H1 (cell line): Measurements from ENCODE around the gene NDEL1. TPM values are rescaled to one million over a fixed set of nuclear protein-coding genes. Genes with fewer than 3 reads are reported as not detected.

ENCODE experiments used
- CTCF ChIA-PET: fragments of 300-600 bp; sonication (Branson Sonifier 250); formaldehyde crosslinking; loops from one replicate; lab custom pipeline; 2021; ENCODE audit not compliant: partially characterized antibody; lab: Charles Lee
- POLR2A ChIA-PET: fragments of 300-600 bp; sonication (Branson Sonifier 250); formaldehyde crosslinking; loops from one replicate; lab custom pipeline; 2021; ENCODE audit warnings: inconsistent platforms; ENCODE audit not compliant: partially characterized antibody; lab: Charles Lee
- DNase-seq, 2 experiments: peaks; one replicate each; pipeline versions ENCODE4 v3.0.0 to v3.0.0-alpha.2; 2010 to 2022; ENCODE audit warnings: low spot score in 2 of 2, low read depth in 1 of 2, mixed read lengths in 1 of 2
- FAIRE-seq: peaks from 2 replicates; lab custom pipeline; 2011; peaks lifted over from hg19 to GRCh38; lab: Jason Lieb, UNC
- H2AFZ ChIP-seq: 2 replicates; pipeline ENCODE4 v1.8.1; 2012; ENCODE audit warnings: low read length, inconsistent platforms
- H2AK5ac ChIP-seq: 2 replicates; pipeline ENCODE4 v1.6.1; 2013; ENCODE audit warnings: low read depth, low read length
- H2BK120ac ChIP-seq: replicated peaks from 2 replicates; pipeline ENCODE3; 2013; ENCODE audit warnings: low read depth, low read length, inconsistent platforms
- H2BK12ac ChIP-seq: 2 replicates; pipeline ENCODE4 v1.6.1; 2013; ENCODE audit warnings: low read depth, low read length
- H2BK15ac ChIP-seq: 2 replicates; pipeline ENCODE4 v1.6.1; 2013; ENCODE audit warnings: low read length
- H2BK20ac ChIP-seq: 2 replicates; pipeline ENCODE4 v1.6.1; 2013; ENCODE audit warnings: low read length
- H2BK5ac ChIP-seq: 2 replicates; pipeline ENCODE4 v1.6.1; 2013; ENCODE audit warnings: low read depth, low read length
- H3K14ac ChIP-seq: 2 replicates; pipeline ENCODE4 v1.6.1; 2013; ENCODE audit warnings: inconsistent platforms; ENCODE audit not compliant: insufficient read length
- H3K18ac ChIP-seq: 2 replicates; pipeline ENCODE4 v1.6.1; 2013; ENCODE audit warnings: low read length; ENCODE audit errors: extremely low read depth
- H3K23ac ChIP-seq: 2 replicates; pipeline ENCODE4 v1.6.1; 2013; ENCODE audit warnings: inconsistent platforms; ENCODE audit not compliant: insufficient read length
- H3K23me2 ChIP-seq: 2 replicates; pipeline ENCODE4 v1.6.1; 2013; ENCODE audit warnings: low read depth, low read length
- H3K27ac ChIP-seq: 2 replicates; pipeline ENCODE4 v1.6.1; 2011; ENCODE audit warnings: low read depth, low read length, inconsistent platforms
- H3K27me3 ChIP-seq, 4 experiments: replicated peaks in 1 of 4; 1 replicate in 1 of 4; 2 replicates in 3 of 4; pipeline versions ENCODE4 v1.6.1 to v1.8.1; 2011 to 2013; ENCODE audit warnings: low read length in 3 of 4, mild to moderate bottlenecking in 3 of 4, inconsistent platforms in 2 of 4, mixed read lengths in 2 of 4, moderate library complexity in 1 of 4; ENCODE audit not compliant: control insufficient read depth in 3 of 4, insufficient read depth in 3 of 4; ENCODE audit errors: extremely low read depth in 1 of 4
- H3K36me3 ChIP-seq, 4 experiments: 2 replicates each; pipeline versions ENCODE4 v1.6.1 to v1.8.1; 2011 to 2013; ENCODE audit warnings: mild to moderate bottlenecking in 4 of 4, low read length in 3 of 4, moderate library complexity in 2 of 4, control low read depth in 1 of 4, inconsistent platforms in 1 of 4; ENCODE audit not compliant: insufficient read depth in 4 of 4, control insufficient read depth in 2 of 4
- H3K4ac ChIP-seq: replicated peaks from 2 replicates; pipeline ENCODE3; 2013; ENCODE audit warnings: low read length, low read depth, mixed read lengths, inconsistent platforms; ENCODE audit not compliant: insufficient read length
- H3K4me1 ChIP-seq, 4 experiments: replicated peaks in 1 of 4; 1 replicate in 1 of 4; 2 replicates in 3 of 4; pipeline versions ENCODE4 v1.6.1 to v1.8.1; 2011 to 2013; ENCODE audit warnings: low read length in 3 of 4, inconsistent platforms in 2 of 4, mixed read lengths in 1 of 4; ENCODE audit not compliant: insufficient read depth in 4 of 4, control insufficient read depth in 3 of 4
- H3K4me2 ChIP-seq, 2 experiments: 2 replicates each; pipeline versions ENCODE4 v1.6.1 to v1.8.1; 2011 to 2013; ENCODE audit warnings: low read depth in 2 of 2, low read length in 2 of 2, control low read depth in 1 of 2, inconsistent platforms in 1 of 2, mild to moderate bottlenecking in 1 of 2; ENCODE audit not compliant: insufficient read depth in 1 of 2
- H3K4me3 ChIP-seq, 4 experiments: fragments of 200-600, 300-600 bp in 1 of 4; sonication (generic), shearing (Covaris generic), sonication (Bioruptor Twin) in 1 of 4; 2 replicates each; pipeline versions ENCODE4 v1.5.1 to v1.8.1; 2011 to 2016; ENCODE audit warnings: low read length in 4 of 4, low read depth in 3 of 4, control low read depth in 2 of 4, inconsistent platforms in 2 of 4, mild to moderate bottlenecking in 2 of 4, mixed read lengths in 1 of 4, moderate library complexity in 1 of 4; ENCODE audit not compliant: insufficient read depth in 2 of 4; ENCODE audit errors: extremely low read depth in 1 of 4
- H3K56ac ChIP-seq: replicated peaks from 2 replicates; pipeline ENCODE3; 2013; ENCODE audit warnings: low read depth, mild to moderate bottlenecking, mixed read lengths, low read length, inconsistent platforms; ENCODE audit not compliant: insufficient read length
- H3K79me1 ChIP-seq: 2 replicates; pipeline ENCODE4 v1.6.1; 2013; ENCODE audit warnings: low read depth, low read length, control low read depth
- H3K79me2 ChIP-seq, 2 experiments: 2 replicates each; pipeline versions ENCODE4 v1.6.1 to v1.8.1; 2012 to 2013; ENCODE audit warnings: low read length in 2 of 2, mild to moderate bottlenecking in 2 of 2, inconsistent platforms in 1 of 2; ENCODE audit not compliant: insufficient read depth in 2 of 2, control insufficient read depth in 1 of 2
- H3K9ac ChIP-seq, 4 experiments: replicated peaks in 1 of 4; 1 replicate in 1 of 4; 2 replicates in 3 of 4; pipeline versions ENCODE4 v1.6.1 to v1.8.1; 2011 to 2013; ENCODE audit warnings: low read depth in 3 of 4, low read length in 3 of 4, control low read depth in 2 of 4, mild to moderate bottlenecking in 2 of 4, moderate library complexity in 2 of 4, inconsistent platforms in 1 of 4; ENCODE audit errors: extremely low read depth in 1 of 4
- H3K9me3 ChIP-seq, 2 experiments: 2 replicates each; pipeline versions ENCODE4 v1.6.1 to v1.8.1; 2012 to 2013; ENCODE audit warnings: mild to moderate bottlenecking in 2 of 2, moderate library complexity in 2 of 2, control low read depth in 1 of 2, inconsistent platforms in 1 of 2, low read depth in 1 of 2, low read length in 1 of 2, mixed read lengths in 1 of 2; ENCODE audit not compliant: insufficient read depth in 2 of 2
- H4K20me1 ChIP-seq, 2 experiments: replicated peaks in 1 of 2; 2 replicates each; pipeline versions ENCODE3 to v1.8.1; 2011 to 2013; ENCODE audit warnings: inconsistent platforms in 2 of 2, low read length in 2 of 2, mild to moderate bottlenecking in 1 of 2; ENCODE audit not compliant: insufficient read depth in 2 of 2, control insufficient read depth in 1 of 2
- H4K5ac ChIP-seq: 2 replicates; pipeline ENCODE4 v1.6.1; 2013; ENCODE audit warnings: low read length, low read depth, mixed read lengths, inconsistent platforms; ENCODE audit not compliant: insufficient read length
- H4K8ac ChIP-seq: 2 replicates; pipeline ENCODE4 v1.8.0; 2013; ENCODE audit warnings: mild to moderate bottlenecking, moderate library complexity, low read length, inconsistent platforms; ENCODE audit not compliant: insufficient read depth; ENCODE audit errors: extremely low read depth
- H4K91ac ChIP-seq: replicated peaks from 2 replicates; pipeline ENCODE3; 2013; ENCODE audit warnings: low read length, mixed read lengths, inconsistent platforms; ENCODE audit not compliant: insufficient read length
- BCL11A ChIP-seq, 2 experiments: IDR thresholded peaks; one replicate each; pipeline ENCODE4 v1.6.1; 2011; ENCODE audit warnings: low read depth in 2 of 2, low read length in 2 of 2, mild to moderate bottlenecking in 2 of 2
- CBX8 ChIP-seq: fragments of 300-800, 300-1000 bp; sonication (generic); IDR thresholded peaks from 2 replicates; pipeline ENCODE4 v1.7.1; 2016; ENCODE audit warnings: low read depth, low read length, borderline replicate concordance
- CHD2 ChIP-seq: IDR thresholded peaks from 2 replicates; pipeline ENCODE4 v1.6.1; 2012; ENCODE audit warnings: low read length, improper control_type of control experiment
- E2F6 ChIP-seq: IDR thresholded peaks from 2 replicates; pipeline ENCODE4 v1.6.1; 2012; ENCODE audit warnings: inconsistent platforms
- KDM1A ChIP-seq: fragments of 200-600, 300-600 bp; sonication (generic); IDR thresholded peaks from 2 replicates; pipeline ENCODE4 v1.7.1; 2016; ENCODE audit warnings: mild to moderate bottlenecking, low read length, borderline replicate concordance
- MAFK ChIP-seq: IDR thresholded peaks from 2 replicates; pipeline ENCODE4 v1.6.1; 2012; ENCODE audit warnings: low read depth, mild to moderate bottlenecking, improper control_type of control experiment, low read length
- NRF1 ChIP-seq: IDR thresholded peaks from 2 replicates; pipeline ENCODE4 v1.6.1; 2011; ENCODE audit warnings: mild to moderate bottlenecking, low read depth, low read length, improper control_type of control experiment
- PHF8 ChIP-seq: fragments of 200-600 bp; sonication (generic); conservative IDR thresholded peaks from 2 replicates; pipeline ENCODE4 v1.7.1; 2012; ENCODE audit warnings: low read depth, mild to moderate bottlenecking, inconsistent platforms, low read length, moderate library complexity
- POLR2A ChIP-seq, 2 experiments: IDR thresholded peaks; 1 replicate in 1 of 2; 2 replicates in 1 of 2; pipeline ENCODE4 v1.6.1; 2011; ENCODE audit warnings: low read depth in 2 of 2, low read length in 2 of 2, mild to moderate bottlenecking in 2 of 2; ENCODE audit errors: control extremely low read depth in 1 of 2
- RAD21 ChIP-seq, 2 experiments: IDR thresholded peaks in 1 of 2; conservative IDR thresholded peaks in 1 of 2; 2 replicates each; pipeline ENCODE4 v1.6.1; 2011; ENCODE audit warnings: low read depth in 2 of 2, low read length in 2 of 2, improper control_type of control experiment in 1 of 2, inconsistent platforms in 1 of 2, mild to moderate bottlenecking in 1 of 2, moderate library complexity in 1 of 2
- SAP30 ChIP-seq: fragments of 300-600 bp; sonication (generic); IDR thresholded peaks from 2 replicates; pipeline ENCODE4 v1.7.1; 2012; ENCODE audit warnings: low read length, moderate library complexity, mild to moderate bottlenecking, inconsistent platforms; ENCODE audit not compliant: insufficient read depth, insufficient replicate concordance
- SP4 ChIP-seq: IDR thresholded peaks from 2 replicates; pipeline ENCODE4 v1.6.1; 2012; ENCODE audit warnings: low read length, inconsistent platforms
- TAF7 ChIP-seq: optimal IDR thresholded peaks from 2 replicates; pipeline ENCODE3; 2011; ENCODE audit warnings: low read depth, mild to moderate bottlenecking, inconsistent platforms, low read length, moderate library complexity, borderline replicate concordance
- TCF12 ChIP-seq: IDR thresholded peaks from 2 replicates; pipeline ENCODE4 v1.6.1; 2011; ENCODE audit warnings: low read depth, mild to moderate bottlenecking, low read length
- WGBS, 2 experiments: shearing (Covaris generic) in 1 of 2; methylation state at CpG; one replicate each; pipeline versions ENCODE4 v1.1.6 to v1.1.7; 2013 to 2015; ENCODE audit warnings: low lambda C conversion rate in 2 of 2, mixed read lengths in 2 of 2, inconsistent platforms in 1 of 2, low coverage in 1 of 2, missing lambda C conversion rate in 1 of 2; ENCODE audit not compliant: insufficient replicate concordance in 2 of 2, insufficient coverage in 1 of 2, insufficient read length in 1 of 2; ENCODE audit errors: extremely low coverage in 1 of 2, missing lambda C conversion rate in 1 of 2; 5-methylcytosine and 5-hydroxymethylcytosine counted together
- polyA plus RNA-seq, 7 experiments: library from polyadenylated mRNA; depleted of rRNA in 3 of 7; stranded (reverse) in 5 of 7; unstranded in 2 of 7; fragments of >200 nt in 5 of 7; fragments of 200-250 nt in 2 of 7; gene quantifications; 1 replicate in 5 of 7; 2 replicates in 1 of 7; 4 replicates in 1 of 7; pipeline versions ENCODE4 v1.2.1 to v1.2.3, GENCODE V29; 2011 to 2013; ENCODE audit warnings: missing spikeins in 2 of 7, mixed read lengths in 2 of 7
- total RNA-seq: library from RNA; stranded (reverse); fragmentation: NEBNext Ultra II Directional; extraction: Animal tissue kit (Norgen Biotek cat#: 25700); gene quantifications from 2 replicates; pipeline ENCODE4 v1.2.1, GENCODE V29; 2021

NDEL1 gene
- total and polyA plus RNA-seq, 2 of the 8 experiments (the other 6 are each of a cell fraction or from before 2014, with no cell fraction given), result 31.1 to 32.9 TPM

- Histone ChIP-seq H2BK120ac (no peak overlapping the region), H3K79me2 (no peaks in the 10 kb centered on the region), H2AFZ (0 out of 2 replicates have a peak overlapping the region, but pooled peaks have one; percentile 11), H3K79me1 (no peaks in the 10 kb centered on the region), H3K4me1 (no peaks in the 10 kb centered on the region), H2BK5ac (no peak overlapping the region), H3K36me3 (no peaks in the 10 kb centered on the region), H3K4ac (no peak overlapping the region), H2BK20ac (no peak overlapping the region), H4K8ac (no peak overlapping the region), H3K27ac (no peak overlapping the region), H3K23ac (no peak overlapping the region), H4K20me1 (no peaks in the 10 kb centered on the region), H4K91ac (no peak overlapping the region), H2BK15ac (no peak overlapping the region), H3K18ac (no peak overlapping the region), H2BK12ac (no peak overlapping the region), H2AK5ac (no peak overlapping the region), H4K5ac (no peak overlapping the region), H3K56ac (no peak overlapping the region), H3K4me2 (no peak overlapping the region), H3K9me3 (no peaks in the 10 kb centered on the region), H3K27me3 (no peaks in the 10 kb centered on the region), H3K14ac (no peak overlapping the region), H3K9ac (no peak overlapping the region), H3K4me3 (no peak overlapping the region), H3K23me2 (no peaks in the 10 kb centered on the region)
- ChIA-PET CTCF (interaction anchor here (1.1 to 1.3 kb wide), 2 partner anchors 17 to 19 kb away, joined by 3 to 4 read pairs; no protein-coding TSS in a partner anchor), POLR2A (interaction anchor here (0.7 to 1.7 kb wide), 4 partner anchors 9 to 45 kb away, joined by 3 to 5 read pairs (median 3); partner anchors contain the start of gene NDEL1)
- no peak for FAIRE-seq
- WGBS, 2 experiments, result 83% methylated on average over 3 of the region's 3 CpGs; no CpG with 5 or more reads in 1 of the 2 experiments
- no peak for DNase-seq
- no peak for TF ChIP-seq POLR2A (IDR thresholded peaks at IDR 0.05; ENCODE audit: control extremely low read depth in 1 of 2, low read depth in 2 of 2, low read length in 2 of 2)
- TF ChIP-seq BCL11A (IDR thresholded peaks at IDR 0.05; ENCODE audit: low read depth in 2 of 2, low read length in 2 of 2), result no peak
- no peak for TF ChIP-seq PHF8
- no peak for TF ChIP-seq E2F6
- no peak for TF ChIP-seq SP4
- TF ChIP-seq NRF1, result no peak
- no peak for TF ChIP-seq MAFK
- no peak for TF ChIP-seq CBX8
- TF ChIP-seq CHD2, result no peak
- no peak for TF ChIP-seq TCF12
- TF ChIP-seq RAD21 (IDR thresholded peaks at IDR 0.05 in 1 of 2, conservative IDR thresholded peaks at IDR 0.05 in 1 of 2; ENCODE audit: low read depth in 2 of 2, low read length in 2 of 2), result no peak
- no peak for TF ChIP-seq KDM1A
- no peak for TF ChIP-seq SAP30
- TF ChIP-seq TAF7, result no peak
These were observed 8.9 kb upstream of the NDEL1 start for GRCh38 chr17:8426802-8427201.
